GM20431 (cell line): ENCODE data around the gene SCN4B.

Source experiments
- in situ Hi-C: fragments of 300-500 bp; cut with MseI, MboI; formaldehyde crosslinking; loops from one replicate; pipeline ENCODE4 v1.15.0; 2020; ENCODE audit warnings: low sequenced_read_pairs; ENCODE audit not compliant: unreplicated experiment

SCN4B gene

GRCh38 chr11:118084247-118084646 lies 68.4 kb downstream of the SCN4B start:
- in situ Hi-C loops = no loop called here
